ENCODE measurements around the gene TMEM208. TPM values are rescaled to one million over a fixed set of nuclear protein-coding genes. Genes with fewer than 3 reads are reported as not detected.

The TMEM208 gene
- polyA plus RNA-seq, 1 of the 3 experiments (the other 2 are of a cell fraction): 98.2 TPM

DNA sequence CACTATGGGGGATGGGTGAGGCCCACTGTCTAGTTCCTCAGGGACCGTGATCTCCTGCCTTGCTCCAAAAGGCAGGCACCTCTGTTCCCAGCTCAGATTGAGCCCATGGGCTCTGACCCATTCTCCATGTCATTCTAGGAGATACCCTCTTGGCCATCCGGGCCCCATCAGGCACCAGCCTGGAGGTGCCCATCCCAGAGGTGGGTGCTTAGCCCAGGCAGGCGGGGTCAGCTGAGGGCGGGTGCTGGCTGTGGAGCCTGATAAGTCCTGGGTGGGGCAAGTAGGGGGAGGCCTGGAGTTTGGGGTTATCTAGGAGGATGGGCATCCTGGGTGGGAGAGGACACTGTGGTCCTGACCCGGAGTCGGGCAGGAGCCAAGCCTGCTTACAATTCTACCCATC lies 32.7 kb upstream of the TMEM208 start:
- no peak overlapping the region; a peak in 1 of 4 replicates for H3K27ac ChIP-seq (ENCODE audit: low read depth in 2 of 2, low read length in 1 of 2)

DNA sequence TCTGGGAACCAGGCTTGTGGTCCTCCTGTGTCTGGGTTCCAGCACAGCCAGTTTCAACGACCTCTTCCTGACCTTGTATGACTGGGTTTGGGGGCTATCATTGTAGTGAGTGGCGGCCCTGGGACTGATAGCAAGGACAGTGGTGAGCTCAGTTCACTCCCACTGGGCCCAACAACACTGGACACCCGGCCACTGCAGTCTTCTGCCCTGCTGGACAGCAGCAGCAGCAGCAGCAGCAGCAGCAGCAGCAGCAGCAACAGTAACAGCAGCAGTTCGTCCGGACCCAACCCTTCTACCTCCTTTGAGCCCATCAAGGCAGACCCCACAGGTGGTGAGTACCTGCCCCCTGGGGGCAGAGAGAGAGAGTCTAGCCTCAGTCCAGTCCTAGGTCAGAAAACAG lies 31.3 kb upstream of the TMEM208 start:
- TF ChIP-seq JUND (IDR thresholded peaks at IDR 0.05): no peak
- TF ChIP-seq, protein P1, sequence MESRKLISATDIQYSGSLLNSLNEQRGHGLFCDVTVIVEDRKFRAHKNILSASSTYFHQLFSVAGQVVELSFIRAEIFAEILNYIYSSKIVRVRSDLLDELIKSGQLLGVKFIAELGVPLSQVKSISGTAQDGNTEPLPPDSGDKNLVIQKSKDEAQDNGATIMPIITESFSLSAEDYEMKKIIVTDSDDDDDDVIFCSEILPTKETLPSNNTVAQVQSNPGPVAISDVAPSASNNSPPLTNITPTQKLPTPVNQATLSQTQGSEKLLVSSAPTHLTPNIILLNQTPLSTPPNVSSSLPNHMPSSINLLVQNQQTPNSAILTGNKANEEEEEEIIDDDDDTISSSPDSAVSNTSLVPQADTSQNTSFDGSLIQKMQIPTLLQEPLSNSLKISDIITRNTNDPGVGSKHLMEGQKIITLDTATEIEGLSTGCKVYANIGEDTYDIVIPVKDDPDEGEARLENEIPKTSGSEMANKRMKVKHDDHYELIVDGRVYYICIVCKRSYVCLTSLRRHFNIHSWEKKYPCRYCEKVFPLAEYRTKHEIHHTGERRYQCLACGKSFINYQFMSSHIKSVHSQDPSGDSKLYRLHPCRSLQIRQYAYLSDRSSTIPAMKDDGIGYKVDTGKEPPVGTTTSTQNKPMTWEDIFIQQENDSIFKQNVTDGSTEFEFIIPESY (IDR thresholded peaks at IDR 0.05; ENCODE audit: borderline replicate concordance, low read depth): no peak
- no peak for TF ChIP-seq RAD21 (IDR thresholded peaks at IDR 0.05; ENCODE audit: low read length)
- no peak for TF ChIP-seq NFIC (IDR thresholded peaks at IDR 0.05; ENCODE audit: borderline replicate concordance)
- no peak for TF ChIP-seq POLR2AphosphoS5 (IDR thresholded peaks at IDR 0.05; ENCODE audit: low read depth, low read length)
- TF ChIP-seq RXRA (IDR thresholded peaks at IDR 0.05; ENCODE audit: borderline replicate concordance, low read depth): no peak
- no peak for TF ChIP-seq MXI1 (IDR thresholded peaks at IDR 0.05; ENCODE audit: low read depth, low read length)
- no peak for TF ChIP-seq TCF12 (IDR thresholded peaks at IDR 0.05)
- TF ChIP-seq, protein P2, sequence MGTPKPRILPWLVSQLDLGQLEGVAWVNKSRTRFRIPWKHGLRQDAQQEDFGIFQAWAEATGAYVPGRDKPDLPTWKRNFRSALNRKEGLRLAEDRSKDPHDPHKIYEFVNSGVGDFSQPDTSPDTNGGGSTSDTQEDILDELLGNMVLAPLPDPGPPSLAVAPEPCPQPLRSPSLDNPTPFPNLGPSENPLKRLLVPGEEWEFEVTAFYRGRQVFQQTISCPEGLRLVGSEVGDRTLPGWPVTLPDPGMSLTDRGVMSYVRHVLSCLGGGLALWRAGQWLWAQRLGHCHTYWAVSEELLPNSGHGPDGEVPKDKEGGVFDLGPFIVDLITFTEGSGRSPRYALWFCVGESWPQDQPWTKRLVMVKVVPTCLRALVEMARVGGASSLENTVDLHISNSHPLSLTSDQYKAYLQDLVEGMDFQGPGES (IDR thresholded peaks at IDR 0.05; ENCODE audit: low read depth, low read length): no peak
- TF ChIP-seq SIN3A (IDR thresholded peaks at IDR 0.05; ENCODE audit: borderline replicate concordance, low read depth, low read length): no peak
- no peak for TF ChIP-seq TEAD4 (IDR thresholded peaks at IDR 0.05; ENCODE audit: borderline replicate concordance, insufficient read depth)
- no peak for TF ChIP-seq FOXJ3 (CRISPR knock-in tag; IDR thresholded peaks at IDR 0.05)
- no peak for TF ChIP-seq YY1 (IDR thresholded peaks at IDR 0.05; ENCODE audit: low read depth)
- TF ChIP-seq GABPA (IDR thresholded peaks at IDR 0.05; ENCODE audit: low read depth): no peak
- TF ChIP-seq, protein P3, sequence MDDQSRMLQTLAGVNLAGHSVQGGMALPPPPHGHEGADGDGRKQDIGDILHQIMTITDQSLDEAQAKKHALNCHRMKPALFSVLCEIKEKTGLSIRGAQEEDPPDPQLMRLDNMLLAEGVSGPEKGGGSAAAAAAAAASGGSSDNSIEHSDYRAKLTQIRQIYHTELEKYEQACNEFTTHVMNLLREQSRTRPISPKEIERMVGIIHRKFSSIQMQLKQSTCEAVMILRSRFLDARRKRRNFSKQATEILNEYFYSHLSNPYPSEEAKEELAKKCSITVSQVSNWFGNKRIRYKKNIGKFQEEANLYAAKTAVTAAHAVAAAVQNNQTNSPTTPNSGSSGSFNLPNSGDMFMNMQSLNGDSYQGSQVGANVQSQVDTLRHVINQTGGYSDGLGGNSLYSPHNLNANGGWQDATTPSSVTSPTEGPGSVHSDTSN (IDR thresholded peaks at IDR 0.05): no peak
- no peak for TF ChIP-seq RCOR1 (IDR thresholded peaks at IDR 0.05; ENCODE audit: low read length)
- TF ChIP-seq, protein P4, sequence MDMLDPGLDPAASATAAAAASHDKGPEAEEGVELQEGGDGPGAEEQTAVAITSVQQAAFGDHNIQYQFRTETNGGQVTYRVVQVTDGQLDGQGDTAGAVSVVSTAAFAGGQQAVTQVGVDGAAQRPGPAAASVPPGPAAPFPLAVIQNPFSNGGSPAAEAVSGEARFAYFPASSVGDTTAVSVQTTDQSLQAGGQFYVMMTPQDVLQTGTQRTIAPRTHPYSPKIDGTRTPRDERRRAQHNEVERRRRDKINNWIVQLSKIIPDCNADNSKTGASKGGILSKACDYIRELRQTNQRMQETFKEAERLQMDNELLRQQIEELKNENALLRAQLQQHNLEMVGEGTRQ (IDR thresholded peaks at IDR 0.05; ENCODE audit: borderline replicate concordance, low read depth, low read length): no peak
- TF ChIP-seq EZH2phosphoT487 (IDR thresholded peaks at IDR 0.05; ENCODE audit: borderline replicate concordance, low read depth): no peak
- TF ChIP-seq GATA2 (CRISPR knock-in tag; IDR thresholded peaks at IDR 0.05): no peak
- TF ChIP-seq, protein P5, sequence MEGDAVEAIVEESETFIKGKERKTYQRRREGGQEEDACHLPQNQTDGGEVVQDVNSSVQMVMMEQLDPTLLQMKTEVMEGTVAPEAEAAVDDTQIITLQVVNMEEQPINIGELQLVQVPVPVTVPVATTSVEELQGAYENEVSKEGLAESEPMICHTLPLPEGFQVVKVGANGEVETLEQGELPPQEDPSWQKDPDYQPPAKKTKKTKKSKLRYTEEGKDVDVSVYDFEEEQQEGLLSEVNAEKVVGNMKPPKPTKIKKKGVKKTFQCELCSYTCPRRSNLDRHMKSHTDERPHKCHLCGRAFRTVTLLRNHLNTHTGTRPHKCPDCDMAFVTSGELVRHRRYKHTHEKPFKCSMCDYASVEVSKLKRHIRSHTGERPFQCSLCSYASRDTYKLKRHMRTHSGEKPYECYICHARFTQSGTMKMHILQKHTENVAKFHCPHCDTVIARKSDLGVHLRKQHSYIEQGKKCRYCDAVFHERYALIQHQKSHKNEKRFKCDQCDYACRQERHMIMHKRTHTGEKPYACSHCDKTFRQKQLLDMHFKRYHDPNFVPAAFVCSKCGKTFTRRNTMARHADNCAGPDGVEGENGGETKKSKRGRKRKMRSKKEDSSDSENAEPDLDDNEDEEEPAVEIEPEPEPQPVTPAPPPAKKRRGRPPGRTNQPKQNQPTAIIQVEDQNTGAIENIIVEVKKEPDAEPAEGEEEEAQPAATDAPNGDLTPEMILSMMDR (IDR thresholded peaks at IDR 0.05): no peak
- Histone ChIP-seq H3K4me3 (ENCODE audit: low read depth in 2 of 2, low read length in 1 of 2) (no peak overlapping the region), H3K79me2 (ENCODE audit: insufficient read depth) (peaks cover 50% of the 10 kb centered on the region), H3K27ac (ENCODE audit: low read depth in 2 of 2, low read length in 1 of 2) (no peak overlapping the region), H3K27me3 (ENCODE audit: insufficient read depth) (no peaks in the 10 kb centered on the region), H3F3A (replicated peaks; ENCODE audit: insufficient read depth) (peaks cover 31% of the 10 kb centered on the region), H2AFZ (ENCODE audit: low read depth) (no peak overlapping the region), H3K9me2 (no peaks in the 10 kb centered on the region), H3K9ac (no peak overlapping the region), H4K20me1 (ENCODE audit: insufficient read depth) (peaks cover 21% of the 10 kb centered on the region), H3K36me3 (replicated peaks in 1 of 2; ENCODE audit: control insufficient read depth in 1 of 2, insufficient read depth in 2 of 2, low read length in 1 of 2) (peaks cover 34 to 67% of the 10 kb centered on the region in 2 experiments), H3K4me1 (ENCODE audit: control insufficient read depth in 1 of 2, insufficient read depth in 2 of 2, low read depth in 1 of 2, low read length in 1 of 2) (peaks cover 8 to 25% of the 10 kb centered on the region in 2 experiments; a peak in 3 of 4 replicates), H3K4me2 (no peak overlapping the region), H3K9me3 (no peaks in the 10 kb centered on the region)
- POLR2A ChIA-PET: no interaction called here
- WGBS (ENCODE audit: low lambda C conversion rate): 94% methylated on average over 2 of the region's 5 CpGs
- DNase-seq: no peak
- CTCF ChIA-PET: interaction anchor here (0.7 to 0.8 kb wide), 2 partner anchors 12 to 14 kb away, joined by 3 read pairs; no protein-coding TSS in a partner anchor

More for the DNA sequence above, 32.7 kb upstream of the TMEM208 start:
- WGBS (ENCODE audit: low lambda C conversion rate): 96% methylated on average over 4 of the region's 6 CpGs
- Histone ChIP-seq H4K20me1 (ENCODE audit: insufficient read depth) (peaks cover 21% of the 10 kb centered on the region), H3K4me2 (peak overlapping the region; percentile 100), H3F3A (replicated peaks; ENCODE audit: insufficient read depth) (peaks cover 31% of the 10 kb centered on the region), H2AFZ (ENCODE audit: low read depth) (no peak overlapping the region), H3K9me3 (no peaks in the 10 kb centered on the region), H3K36me3 (replicated peaks in 1 of 2; ENCODE audit: control insufficient read depth in 1 of 2, insufficient read depth in 2 of 2, low read length in 1 of 2) (peaks cover 34 to 60% of the 10 kb centered on the region in 2 experiments), H3K4me3 (ENCODE audit: low read depth in 2 of 2, low read length in 1 of 2) (no peak overlapping the region), H3K27me3 (ENCODE audit: insufficient read depth) (no peaks in the 10 kb centered on the region), H3K79me2 (ENCODE audit: insufficient read depth) (peaks cover 50% of the 10 kb centered on the region), H3K9me2 (no peaks in the 10 kb centered on the region), H3K4me1 (ENCODE audit: control insufficient read depth in 1 of 2, insufficient read depth in 2 of 2, low read depth in 1 of 2, low read length in 1 of 2) (peaks cover 8 to 25% of the 10 kb centered on the region in 2 experiments; a peak in 3 of 4 replicates), H3K9ac (no peak overlapping the region)
- CTCF ChIA-PET: interaction anchor here (0.9 to 1.8 kb wide), 3 partner anchors 9 to 39 kb away, joined by 3 to 8 read pairs (median 3); no protein-coding TSS in a partner anchor
- DNase-seq: no peak
- POLR2A ChIA-PET: interaction anchor here (0.7 to 2.9 kb wide), 2 partner anchors 13 to 21 kb away, joined by 3 to 8 read pairs; no protein-coding TSS in a partner anchor
- TF ChIP-seq MXI1 (IDR thresholded peaks at IDR 0.05; ENCODE audit: low read depth, low read length): no peak

All from SK-N-SH (cell line).